GM10266 (cell line): ENCODE measurements around the gene GSTK1.

Experiments used
- DNase-seq: peaks from one replicate; pipeline ENCODE4 v3.0.0; 2012; ENCODE audit errors: extremely low spot score
- CTCF ChIP-seq: IDR thresholded peaks from 2 replicates; pipeline ENCODE4 v1.5.1; 2012; ENCODE audit warnings: mild to moderate bottlenecking, low read depth; ENCODE audit not compliant: control insufficient read depth, insufficient read depth; ENCODE audit errors: missing control alignments

GSTK1 gene

DNA sequence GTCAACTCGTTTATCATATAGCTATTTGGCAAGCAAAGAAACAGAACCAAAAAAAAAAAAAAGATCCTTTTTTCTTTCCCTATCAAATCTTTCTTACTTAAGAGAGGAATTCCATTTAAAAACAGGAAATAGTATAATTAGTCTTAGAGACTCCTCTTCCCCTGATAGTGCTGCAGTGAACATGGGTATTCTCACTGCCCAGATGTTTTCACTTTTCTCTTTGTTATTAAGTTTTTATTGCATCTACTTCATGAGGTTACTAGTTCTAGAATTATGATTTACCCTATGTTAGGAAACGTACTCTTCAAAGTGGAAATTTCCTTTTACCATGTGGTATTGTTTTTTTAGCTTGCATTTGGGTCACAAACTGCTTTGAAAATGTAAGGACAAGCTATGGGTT lies 33.4 kb downstream of the GSTK1 start:
- DNase-seq = no peak
- no peak for TF ChIP-seq CTCF

DNA sequence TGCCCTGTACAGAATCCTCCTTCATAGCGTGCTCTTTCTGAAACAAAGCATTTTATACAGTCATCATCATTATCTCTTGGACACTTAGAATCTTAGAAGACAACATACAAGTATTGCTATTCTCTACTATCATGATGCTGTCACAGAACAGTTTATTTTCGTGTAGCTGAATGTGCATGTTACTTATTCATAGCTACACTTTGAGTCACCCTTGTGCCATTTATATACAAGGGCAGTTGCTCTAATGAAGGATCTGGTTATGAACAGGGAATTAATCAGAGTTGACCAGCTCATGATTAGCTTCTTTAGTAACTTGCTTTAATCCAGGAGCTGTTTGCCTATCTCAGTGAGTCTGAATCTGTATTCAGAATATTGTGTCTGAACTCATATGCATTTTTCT lies 36.1 kb downstream of the GSTK1 start:
- no peak for DNase-seq
- no peak for TF ChIP-seq CTCF

DNA sequence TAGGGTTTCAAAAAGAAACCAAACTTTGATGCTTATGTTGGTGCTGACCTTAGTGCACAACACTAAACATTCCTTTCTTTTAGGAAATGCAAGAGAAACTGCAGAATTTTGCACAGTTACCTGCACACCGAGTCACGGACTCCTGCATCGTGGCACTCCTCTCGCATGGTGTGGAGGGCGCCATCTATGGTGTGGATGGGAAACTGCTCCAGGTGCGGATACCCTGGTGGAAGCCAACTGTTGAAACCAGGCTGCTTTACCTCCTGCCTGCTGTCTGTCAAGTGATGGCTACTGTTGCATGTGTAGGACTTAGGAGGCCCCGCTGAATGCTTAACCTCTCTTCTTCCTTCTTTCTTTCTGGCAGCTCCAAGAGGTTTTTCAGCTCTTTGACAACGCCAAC lies 36.6 kb downstream of the GSTK1 start:
- TF ChIP-seq CTCF = peak; percentile 55
- no peak for DNase-seq

DNA sequence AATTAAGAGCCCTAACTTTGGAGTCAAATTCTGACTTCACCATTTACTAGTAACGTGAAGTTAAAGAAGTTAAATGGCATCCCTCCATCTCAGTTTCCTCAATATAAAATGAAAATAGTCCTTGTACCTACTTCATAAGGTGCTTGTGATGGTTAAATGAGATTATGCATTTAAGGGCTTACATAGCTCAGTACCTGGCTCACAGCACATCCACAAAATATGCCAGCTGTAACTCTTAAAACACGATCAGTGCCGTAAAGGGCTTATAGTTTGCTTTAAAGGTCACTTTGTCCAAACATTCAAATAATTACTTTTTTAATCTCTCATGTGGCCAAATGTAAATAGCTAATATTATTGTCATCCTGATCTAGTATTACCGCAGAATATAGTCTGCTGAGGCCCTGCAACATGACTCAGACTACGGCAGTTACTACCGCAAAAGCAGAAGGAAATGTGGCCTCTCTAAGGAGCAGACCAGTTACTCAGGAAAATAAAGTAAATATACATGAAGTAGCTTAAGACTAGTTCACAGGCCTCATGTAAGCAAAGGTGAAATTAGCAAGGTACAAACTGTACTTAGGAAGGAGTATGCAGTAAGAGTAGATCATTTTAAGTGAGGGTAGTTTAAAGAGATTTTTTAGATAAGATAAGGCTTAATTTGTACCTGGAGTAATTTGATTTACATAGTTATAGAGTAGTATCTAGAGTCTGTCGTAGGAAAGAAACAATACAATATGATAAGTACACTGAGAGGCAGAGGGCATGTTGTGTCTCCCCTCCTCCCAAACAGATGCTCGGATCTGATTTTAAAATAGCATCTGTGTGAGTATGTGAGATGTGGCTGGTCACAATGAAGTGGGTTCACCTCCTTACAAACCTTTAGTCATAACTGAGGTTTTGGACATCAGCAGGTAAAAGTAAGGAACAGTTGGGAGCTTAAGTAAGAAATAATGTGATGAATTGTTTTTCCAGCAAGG lies 38.0 kb downstream of the GSTK1 start:
- TF ChIP-seq CTCF = no peak
- DNase-seq = no peak

GRCh38 chr7:143303733-143304132 lies 40.5 kb downstream of the GSTK1 start:
- TF ChIP-seq CTCF = no peak
- DNase-seq = no peak

DNA sequence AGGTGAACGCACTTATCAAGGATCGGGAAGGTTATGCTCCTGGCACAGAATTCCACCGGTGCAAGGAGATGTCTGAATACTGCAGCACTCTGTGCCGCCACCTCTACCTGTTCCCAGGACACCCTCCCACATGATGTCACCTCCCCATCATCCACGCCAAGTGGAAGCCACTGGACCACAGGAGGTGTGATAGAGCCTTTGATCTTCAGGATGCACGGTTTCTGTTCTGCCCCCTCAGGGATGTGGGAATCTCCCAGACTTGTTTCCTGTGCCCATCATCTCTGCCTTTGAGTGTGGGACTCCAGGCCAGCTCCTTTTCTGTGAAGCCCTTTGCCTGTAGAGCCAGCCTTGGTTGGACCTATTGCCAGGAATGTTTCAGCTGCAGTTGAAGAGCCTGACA lies 41.7 kb downstream of the GSTK1 start:
- no peak for DNase-seq
- no peak for TF ChIP-seq CTCF

DNA sequence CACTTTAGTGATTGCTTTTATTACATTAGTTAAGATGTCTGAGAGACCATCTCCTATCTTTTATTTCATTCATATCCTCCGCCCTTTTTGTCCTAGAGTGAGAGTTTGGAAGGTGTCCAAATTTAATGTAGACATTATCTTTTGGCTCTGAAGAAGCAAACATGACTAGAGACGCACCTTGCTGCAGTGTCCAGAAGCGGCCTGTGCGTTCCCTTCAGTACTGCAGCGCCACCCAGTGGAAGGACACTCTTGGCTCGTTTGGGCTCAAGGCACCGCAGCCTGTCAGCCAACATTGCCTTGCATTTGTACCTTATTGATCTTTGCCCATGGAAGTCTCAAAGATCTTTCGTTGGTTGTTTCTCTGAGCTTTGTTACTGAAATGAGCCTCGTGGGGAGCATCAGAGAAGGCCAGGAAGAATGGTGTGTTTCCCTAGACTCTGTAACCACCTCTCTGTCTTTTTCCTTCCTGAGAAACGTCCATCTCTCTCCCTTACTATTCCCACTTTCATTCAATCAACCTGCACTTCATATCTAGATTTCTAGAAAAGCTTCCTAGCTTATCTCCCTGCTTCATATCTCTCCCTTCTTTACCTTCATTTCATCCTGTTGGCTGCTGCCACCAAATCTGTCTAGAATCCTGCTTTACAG lies 42.3 kb downstream of the GSTK1 start:
- TF ChIP-seq CTCF = peak; percentile 46
- DNase-seq = no peak
